ENCODE data around the gene MS4A2. TPM values are rescaled to one million over a fixed set of nuclear protein-coding genes. Genes with fewer than 3 reads are reported as not detected.

MS4A2 gene
- total RNA-seq, 1 donor from 2014 or later = not detected

- ATAC-seq (ENCODE audit: low read depth) = no peak
- Mint-ChIP-seq H3K36me3 (ENCODE audit: low read depth) (no peaks in the 10 kb centered on the region), H3K27me3 (peaks cover 5% of the 10 kb centered on the region), H3K9me3 (peaks cover 11% of the 10 kb centered on the region), H3K27ac (no peak overlapping the region), H3K4me1 (no peaks in the 10 kb centered on the region), H3K4me3 (no peak overlapping the region)
- intact Hi-C loops (cut with micrococcal nuclease) = no loop called here
- ChIA-PET POLR2A (no interaction called here), CTCF (interaction anchor here (0.7 kb wide), 1 partner anchor 39 kb away, joined by 3 read pairs; no protein-coding TSS in a partner anchor)
- TF ChIP-seq CTCF (IDR thresholded peaks at IDR 0.05) = no peak
- DNase-seq = no peak
Observed at GRCh38 chr11:60077216-60077817, 11.1 kb upstream of the MS4A2 start.

GRCh38 chr11:60077981-60078380 lies 10.5 kb upstream of the MS4A2 start:
- H3K9me3 Mint-ChIP-seq = peaks cover 11% of the 10 kb centered on the region
- TF ChIP-seq CTCF (IDR thresholded peaks at IDR 0.05) = no peak
- H3K27ac Mint-ChIP-seq = no peak overlapping the region
- DNase-seq = no peak
- ChIA-PET CTCF (interaction anchor here (0.7 kb wide), 1 partner anchor 39 kb away, joined by 3 read pairs; no protein-coding TSS in a partner anchor), POLR2A (no interaction called here)
- no peaks in the 10 kb centered on the region for H3K36me3 Mint-ChIP-seq (ENCODE audit: low read depth)
- peaks cover 5% of the 10 kb centered on the region for H3K27me3 Mint-ChIP-seq
- no peak overlapping the region for H3K4me3 Mint-ChIP-seq
- intact Hi-C loops (cut with micrococcal nuclease) = no loop called here
- no peaks in the 10 kb centered on the region for H3K4me1 Mint-ChIP-seq
- no peak for ATAC-seq (ENCODE audit: low read depth)

GRCh38 chr11:60078745-60079144 lies 9.7 kb upstream of the MS4A2 start:
- Mint-ChIP-seq H3K4me3 (no peak overlapping the region), H3K4me1 (no peaks in the 10 kb centered on the region), H3K27me3 (peaks cover 5% of the 10 kb centered on the region), H3K27ac (no peak overlapping the region), H3K9me3 (peaks cover 11% of the 10 kb centered on the region), H3K36me3 (ENCODE audit: low read depth) (no peaks in the 10 kb centered on the region)
- ChIA-PET POLR2A (no interaction called here), CTCF (no interaction called here)
- TF ChIP-seq CTCF (IDR thresholded peaks at IDR 0.05) = no peak
- ATAC-seq (ENCODE audit: low read depth) = no peak
- intact Hi-C loops (cut with micrococcal nuclease) = no loop called here
- no peak for DNase-seq

- intact Hi-C loops (cut with micrococcal nuclease) = no loop called here
- Mint-ChIP-seq H3K27ac (no peak overlapping the region), H3K4me1 (no peaks in the 10 kb centered on the region), H3K9me3 (peaks cover 11% of the 10 kb centered on the region), H3K36me3 (ENCODE audit: low read depth) (no peaks in the 10 kb centered on the region), H3K4me3 (no peak overlapping the region), H3K27me3 (peaks cover 12% of the 10 kb centered on the region)
- no peak for DNase-seq
- POLR2A ChIA-PET = no interaction called here
- no peak for TF ChIP-seq CTCF (IDR thresholded peaks at IDR 0.05)
- CTCF ChIA-PET = no interaction called here
- no peak for ATAC-seq (ENCODE audit: low read depth)
Observed at GRCh38 chr11:60080535-60080934, 7.9 kb upstream of the MS4A2 start.

- ATAC-seq (ENCODE audit: low read depth) (no peak), DNase-seq (no peak)
- H3K9me3 Mint-ChIP-seq = peaks cover 2% of the 10 kb centered on the region
- CTCF ChIA-PET = no interaction called here
- TF ChIP-seq CTCF (IDR thresholded peaks at IDR 0.05) = no peak
- no peak overlapping the region for H3K4me3 Mint-ChIP-seq
- H3K27ac Mint-ChIP-seq = no peak overlapping the region
- H3K4me1 Mint-ChIP-seq = no peaks in the 10 kb centered on the region
- peaks cover 18% of the 10 kb centered on the region for H3K27me3 Mint-ChIP-seq
- no peaks in the 10 kb centered on the region for H3K36me3 Mint-ChIP-seq (ENCODE audit: low read depth)
- POLR2A ChIA-PET = no interaction called here
- intact Hi-C loops (cut with micrococcal nuclease) = no loop called here
Observed at GRCh38 chr11:60084631-60085273, 3.7 kb upstream of the MS4A2 start.
